ENCODE measurements around the gene THOC6. TPM values are rescaled to one million over a fixed set of nuclear protein-coding genes. Genes with fewer than 3 reads are reported as not detected.

THOC6 gene
- total RNA-seq, 2 donors from 2014 or later: 22.9 to 28.0 TPM

- H3K27me3 ChIP-seq (replicated peaks; ENCODE audit: insufficient read depth): no peaks in the 10 kb centered on the region
- 75% methylated on average over 3 of the region's 4 CpGs for WGBS
- H3K4me3 ChIP-seq: no peak overlapping the region
- no peaks in the 10 kb centered on the region for H3K4me1 ChIP-seq (replicated peaks)
- DNase-seq (ENCODE audit: low spot score): no peak
- H3K36me3 ChIP-seq: no peaks in the 10 kb centered on the region
- intact Hi-C loops (cut with DNase I): no loop called here
- no peaks in the 10 kb centered on the region for H3K9me3 ChIP-seq
- no peak overlapping the region for H3K27ac ChIP-seq
- no peak for TF ChIP-seq POLR2AphosphoS5 (IDR thresholded peaks at IDR 0.05)
- no peak for TF ChIP-seq POLR2A (IDR thresholded peaks at IDR 0.05)
- TF ChIP-seq CTCF (IDR thresholded peaks at IDR 0.05): no peak
These were observed 23.3 kb upstream of the THOC6 start for GRCh38 chr16:3000540-3000939.

GRCh38 chr16:3001316-3001715 is 22.5 kb upstream of the THOC6 start:
- Histone ChIP-seq H3K36me3 (no peaks in the 10 kb centered on the region), H3K4me3 (no peak overlapping the region), H3K27ac (no peak overlapping the region), H3K9me3 (no peaks in the 10 kb centered on the region), H3K27me3 (replicated peaks; ENCODE audit: insufficient read depth) (no peaks in the 10 kb centered on the region), H3K4me1 (replicated peaks) (no peaks in the 10 kb centered on the region)
- intact Hi-C loops (cut with DNase I): no loop called here
- DNase-seq (ENCODE audit: low spot score): no peak
- WGBS: 82% methylated on average over 12 of the region's 12 CpGs
- no peak for TF ChIP-seq POLR2AphosphoS5 (IDR thresholded peaks at IDR 0.05)
- no peak for TF ChIP-seq POLR2A (IDR thresholded peaks at IDR 0.05)
- no peak for TF ChIP-seq CTCF (IDR thresholded peaks at IDR 0.05)

GRCh38 chr16:3003582-3004270 is 20.1 kb upstream of the THOC6 start:
- 9% methylated on average over 52 of the region's 58 CpGs for WGBS
- intact Hi-C loops (cut with DNase I): no loop called here
- no peak overlapping the region for H3K27ac ChIP-seq
- H3K4me1 ChIP-seq (replicated peaks): no peaks in the 10 kb centered on the region
- TF ChIP-seq POLR2AphosphoS5 (IDR thresholded peaks at IDR 0.05) (peak; percentile 92), CTCF (IDR thresholded peaks at IDR 0.05) (peak; percentile 31 to 88 (median 78)), POLR2A (IDR thresholded peaks at IDR 0.05) (peak; percentile 54)
- no peaks in the 10 kb centered on the region for H3K27me3 ChIP-seq (replicated peaks; ENCODE audit: insufficient read depth)
- DNase-seq (ENCODE audit: low spot score): peak; percentile 98
- peak overlapping the region; percentile 16 to 17 for H3K4me3 ChIP-seq
- H3K9me3 ChIP-seq: no peaks in the 10 kb centered on the region
- no peaks in the 10 kb centered on the region for H3K36me3 ChIP-seq

GRCh38 chr16:3004319-3004718 is 19.5 kb upstream of the THOC6 start:
- no peak for TF ChIP-seq CTCF (IDR thresholded peaks at IDR 0.05)
- no peak for TF ChIP-seq POLR2AphosphoS5 (IDR thresholded peaks at IDR 0.05)
- TF ChIP-seq POLR2A (IDR thresholded peaks at IDR 0.05): no peak
- Histone ChIP-seq H3K36me3 (no peaks in the 10 kb centered on the region), H3K9me3 (no peaks in the 10 kb centered on the region), H3K27ac (no peak overlapping the region), H3K4me3 (peak overlapping the region; percentile 16 to 17), H3K4me1 (replicated peaks) (no peaks in the 10 kb centered on the region), H3K27me3 (replicated peaks; ENCODE audit: insufficient read depth) (no peaks in the 10 kb centered on the region)
- intact Hi-C loops (cut with DNase I): no loop called here
- 0% methylated on average over 50 of the region's 67 CpGs for WGBS
- DNase-seq (ENCODE audit: low spot score): no peak

GRCh38 chr16:3004781-3005284 is 19.0 kb upstream of the THOC6 start:
- TF ChIP-seq POLR2AphosphoS5 (IDR thresholded peaks at IDR 0.05) (no peak), CTCF (IDR thresholded peaks at IDR 0.05) (no peak), POLR2A (IDR thresholded peaks at IDR 0.05) (no peak)
- Histone ChIP-seq H3K9me3 (no peaks in the 10 kb centered on the region), H3K36me3 (no peaks in the 10 kb centered on the region), H3K27ac (no peak overlapping the region), H3K4me3 (no peak overlapping the region), H3K4me1 (replicated peaks) (no peaks in the 10 kb centered on the region), H3K27me3 (replicated peaks; ENCODE audit: insufficient read depth) (no peaks in the 10 kb centered on the region)
- DNase-seq (ENCODE audit: low spot score): no peak
- 19% methylated on average over 25 of the region's 25 CpGs for WGBS
- intact Hi-C loops (cut with DNase I): no loop called here
